Neuronal stem cell (in vitro differentiated cells): ENCODE results near the gene MIS18BP1.

Experiments used
- DNase-seq: peaks from one replicate; pipeline ENCODE4 v3.0.0-alpha.2; 2013; ENCODE audit warnings: low spot score
- H2AFZ ChIP-seq: one replicate; pipeline ENCODE4 v1.6.1; 2013; ENCODE audit warnings: mild to moderate bottlenecking, low read length, inconsistent platforms
- H2AK5ac ChIP-seq: 2 replicates; pipeline ENCODE4 v1.6.1; 2013; ENCODE audit warnings: low read depth, mild to moderate bottlenecking, inconsistent platforms, low read length, moderate library complexity, mixed read lengths
- H2BK120ac ChIP-seq: 2 replicates; pipeline ENCODE4 v1.6.1; 2013; ENCODE audit warnings: low read depth, mild to moderate bottlenecking, inconsistent platforms, low read length, moderate library complexity, mixed read lengths
- H2BK12ac ChIP-seq: one replicate; pipeline ENCODE4 v1.6.1; 2013; ENCODE audit warnings: low read length, inconsistent platforms
- H2BK15ac ChIP-seq: 2 replicates; pipeline ENCODE4 v1.6.1; 2013; ENCODE audit warnings: mild to moderate bottlenecking, low read length, inconsistent platforms, mixed read lengths
- H2BK5ac ChIP-seq: one replicate; pipeline ENCODE4 v1.6.1; 2013; ENCODE audit warnings: inconsistent platforms, mild to moderate bottlenecking, low read length, moderate library complexity
- H3K14ac ChIP-seq: one replicate; pipeline ENCODE4 v1.6.1; 2013; ENCODE audit warnings: low read length, inconsistent platforms
- H3K18ac ChIP-seq: 2 replicates; pipeline ENCODE4 v1.6.1; 2013; ENCODE audit warnings: low read length, inconsistent platforms
- H3K23ac ChIP-seq: 2 replicates; pipeline ENCODE4 v1.6.1; 2013; ENCODE audit warnings: low read depth, mild to moderate bottlenecking, mixed read lengths, low read length, inconsistent platforms; ENCODE audit not compliant: poor library complexity
- H3K27ac ChIP-seq: replicated peaks from 3 replicates; pipeline ENCODE4 v1.5.1; 2013; ENCODE audit warnings: low read length, inconsistent platforms
- H3K27me3 ChIP-seq, 3 experiments: 2 replicates each; pipeline ENCODE4 v1.6.1; 2013; ENCODE audit warnings: low read length in 3 of 3, mild to moderate bottlenecking in 2 of 3, inconsistent platforms in 1 of 3, low read depth in 1 of 3, mixed read lengths in 1 of 3, moderate library complexity in 1 of 3; ENCODE audit not compliant: control insufficient read depth in 3 of 3, insufficient read depth in 3 of 3
- H3K36me3 ChIP-seq, 2 donors: replicated peaks in 1 of 2; 2 replicates each; pipeline ENCODE4 v1.6.1; 2013; ENCODE audit warnings: low read length in 2 of 2; ENCODE audit not compliant: control insufficient read depth in 2 of 2, insufficient read depth in 2 of 2
- H3K4ac ChIP-seq: 2 replicates; pipeline ENCODE4 v1.6.1; 2013; ENCODE audit warnings: inconsistent platforms, mild to moderate bottlenecking, low read length, moderate library complexity
- H3K4me1 ChIP-seq, 2 donors: 1 replicate in 1 of 2; 2 replicates in 1 of 2; pipeline ENCODE4 v1.6.1; 2013; ENCODE audit warnings: low read length in 2 of 2, low read depth in 1 of 2; ENCODE audit not compliant: control insufficient read depth in 2 of 2, insufficient read depth in 1 of 2
- H3K4me2 ChIP-seq: one replicate; pipeline ENCODE4 v1.6.1; 2013; ENCODE audit warnings: mild to moderate bottlenecking, low read length, inconsistent platforms; ENCODE audit not compliant: insufficient read depth, poor library complexity, severe bottlenecking
- H3K4me3 ChIP-seq, 2 donors: 2 replicates each; pipeline ENCODE4 v1.5.1; 2013; ENCODE audit warnings: low read length in 2 of 2, mild to moderate bottlenecking in 2 of 2, inconsistent platforms in 1 of 2, moderate library complexity in 1 of 2
- H3K79me1 ChIP-seq: one replicate; pipeline ENCODE4 v1.6.1; 2013; ENCODE audit warnings: low read depth, mild to moderate bottlenecking, inconsistent platforms, low read length, moderate library complexity
- H3K9ac ChIP-seq: one replicate; pipeline ENCODE4 v1.6.1; 2013; ENCODE audit warnings: mild to moderate bottlenecking, low read depth, low read length, inconsistent platforms; ENCODE audit not compliant: poor library complexity
- H3K9me3 ChIP-seq, 2 donors: replicated peaks in 1 of 2; 2 replicates each; pipeline versions ENCODE3 to v1.6.1; 2013; ENCODE audit warnings: low read length in 2 of 2, mild to moderate bottlenecking in 2 of 2, inconsistent platforms in 1 of 2, low read depth in 1 of 2, mixed read lengths in 1 of 2, moderate library complexity in 1 of 2; ENCODE audit not compliant: control insufficient read depth in 2 of 2, insufficient read depth in 1 of 2
- H4K8ac ChIP-seq: one replicate; pipeline ENCODE4 v1.6.1; 2013; ENCODE audit warnings: low read depth, mild to moderate bottlenecking, inconsistent platforms, low read length, moderate library complexity
- H4K91ac ChIP-seq: one replicate; pipeline ENCODE4 v1.6.1; 2013; ENCODE audit warnings: low read length, low read depth, mild to moderate bottlenecking, inconsistent platforms; ENCODE audit not compliant: poor library complexity
- WGBS, 2 donors: extraction: QIAGEN DNeasy Blood & Tissue Kit; methylation state at CpG; one replicate each; pipeline ENCODE4 v1.1.7; 2013; ENCODE audit warnings: missing lambda C conversion rate in 2 of 2, mixed read lengths in 1 of 2; ENCODE audit not compliant: insufficient read length in 2 of 2, insufficient replicate concordance in 1 of 2; ENCODE audit errors: extremely low coverage in 2 of 2; 5-methylcytosine and 5-hydroxymethylcytosine counted together

Gene MIS18BP1

DNA sequence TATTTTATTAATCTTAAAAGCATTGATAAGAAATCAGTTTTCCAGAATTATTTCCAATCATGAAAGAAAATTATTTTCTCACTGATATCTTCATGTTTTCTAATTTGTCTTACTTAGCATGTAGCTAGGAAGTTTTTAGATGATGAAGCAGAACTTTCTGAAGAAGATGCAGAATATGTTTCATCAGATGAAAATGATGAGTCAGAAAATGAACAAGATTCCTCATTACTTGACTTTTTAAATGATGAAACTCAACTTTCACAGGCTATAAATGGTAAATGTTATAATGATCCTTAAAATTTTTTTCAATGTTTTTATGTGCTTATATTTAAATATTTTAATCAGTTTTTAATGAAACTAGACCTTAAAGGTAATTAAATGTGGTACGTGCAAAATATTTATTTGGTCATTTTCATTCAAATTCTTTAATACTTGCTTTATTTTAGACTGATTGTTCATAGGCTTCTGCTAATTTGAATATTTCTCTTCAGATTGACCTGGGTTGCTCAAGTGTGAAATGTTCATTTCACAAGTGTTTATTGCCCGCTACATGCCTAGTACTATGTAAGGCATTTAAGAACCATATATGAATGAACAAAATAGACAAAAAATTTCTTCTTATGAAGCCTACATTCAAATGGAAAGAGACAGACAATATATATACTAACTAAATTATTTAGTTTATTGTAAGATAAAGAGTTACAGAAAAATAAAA is 67.7 kb downstream of the MIS18BP1 start:
- H3K23ac ChIP-seq = no peak overlapping the region
- H3K4ac ChIP-seq = no peak overlapping the region
- no peak overlapping the region for H3K27ac ChIP-seq
- H2AK5ac ChIP-seq = no peak overlapping the region
- H3K4me3 ChIP-seq = no peak overlapping the region
- no peaks in the 10 kb centered on the region for H3K79me1 ChIP-seq
- H4K8ac ChIP-seq = no peak overlapping the region
- no peak overlapping the region for H4K91ac ChIP-seq
- no peak overlapping the region for H3K14ac ChIP-seq
- peaks cover 3 to 43% of the 10 kb centered on the region in 2 donors for H3K36me3 ChIP-seq
- no CpG with 5 or more reads among the region's 2 CpGs for WGBS, 2 donors
- H2BK15ac ChIP-seq = no peak overlapping the region
- no peaks in the 10 kb centered on the region for H3K27me3 ChIP-seq
- no peaks in the 10 kb centered on the region for H3K4me1 ChIP-seq
- no peak overlapping the region for H2BK12ac ChIP-seq
- no peak overlapping the region for H3K4me2 ChIP-seq
- H3K9ac ChIP-seq = no peak overlapping the region
- H2BK120ac ChIP-seq = no peak overlapping the region
- H2AFZ ChIP-seq = no peak overlapping the region
- H2BK5ac ChIP-seq = no peak overlapping the region
- no peak for DNase-seq
- no peaks in the 10 kb centered on the region for H3K9me3 ChIP-seq
- no peak overlapping the region for H3K18ac ChIP-seq

GRCh38 chr14:45181806-45182205 is 71.2 kb downstream of the MIS18BP1 start:
- Histone ChIP-seq H3K79me1 (no peaks in the 10 kb centered on the region), H3K27me3 (no peaks in the 10 kb centered on the region), H2BK5ac (no peak overlapping the region), H3K36me3 (peaks cover 3 to 19% of the 10 kb centered on the region in 2 donors), H2BK12ac (no peak overlapping the region), H4K8ac (no peak overlapping the region), H2BK15ac (no peak overlapping the region), H3K4me2 (no peak overlapping the region), H3K9me3 (no peaks in the 10 kb centered on the region), H2AFZ (no peak overlapping the region), H3K18ac (no peak overlapping the region), H2BK120ac (no peak overlapping the region), H4K91ac (no peak overlapping the region), H3K27ac (no peak overlapping the region), H3K9ac (no peak overlapping the region), H3K23ac (no peak overlapping the region), H2AK5ac (no peak overlapping the region), H3K4me1 (no peaks in the 10 kb centered on the region), H3K4me3 (no peak overlapping the region), H3K14ac (no peak overlapping the region), H3K4ac (no peak overlapping the region)
- WGBS, 2 donors = no CpG with 5 or more reads among the region's 3 CpGs
- DNase-seq = no peak

- H2AFZ ChIP-seq = no peak overlapping the region
- no peaks in the 10 kb centered on the region for H3K4me1 ChIP-seq
- H3K14ac ChIP-seq = no peak overlapping the region
- H4K91ac ChIP-seq = no peak overlapping the region
- no peak overlapping the region for H3K4me3 ChIP-seq
- no peaks in the 10 kb centered on the region for H3K27me3 ChIP-seq
- no peak overlapping the region for H2BK5ac ChIP-seq
- no peak overlapping the region for H2BK120ac ChIP-seq
- no peak overlapping the region for H2BK15ac ChIP-seq
- no peak overlapping the region for H2AK5ac ChIP-seq
- H4K8ac ChIP-seq = no peak overlapping the region
- no peak overlapping the region for H3K27ac ChIP-seq
- DNase-seq = no peak
- H3K18ac ChIP-seq = no peak overlapping the region
- H3K79me1 ChIP-seq = no peaks in the 10 kb centered on the region
- H2BK12ac ChIP-seq = no peak overlapping the region
- H3K9me3 ChIP-seq = no peaks in the 10 kb centered on the region
- no peak overlapping the region for H3K4ac ChIP-seq
- no CpG with 5 or more reads among the region's 5 CpGs for WGBS, 2 donors
- peaks cover 1 to 15% of the 10 kb centered on the region in 2 donors for H3K36me3 ChIP-seq
- no peak overlapping the region for H3K4me2 ChIP-seq
- no peak overlapping the region for H3K9ac ChIP-seq
- no peak overlapping the region for H3K23ac ChIP-seq
Observed at GRCh38 chr14:45181329-45181728, 71.7 kb downstream of the MIS18BP1 start.

GRCh38 chr14:45177076-45177475 is 75.9 kb downstream of the MIS18BP1 start:
- no peak overlapping the region for H2AK5ac ChIP-seq
- H3K79me1 ChIP-seq = no peaks in the 10 kb centered on the region
- no peak overlapping the region for H3K4me3 ChIP-seq
- H3K18ac ChIP-seq = no peak overlapping the region
- no peak overlapping the region for H3K4me2 ChIP-seq
- H4K8ac ChIP-seq = no peak overlapping the region
- H3K36me3 ChIP-seq = peaks cover 0 to 23% of the 10 kb centered on the region in 2 donors
- DNase-seq = no peak
- no peak overlapping the region for H2BK120ac ChIP-seq
- no peak overlapping the region for H2BK12ac ChIP-seq
- no peak overlapping the region for H3K4ac ChIP-seq
- H3K14ac ChIP-seq = no peak overlapping the region
- H3K27me3 ChIP-seq = no peaks in the 10 kb centered on the region
- H2BK15ac ChIP-seq = no peak overlapping the region
- no peak overlapping the region for H3K9ac ChIP-seq
- H2AFZ ChIP-seq = no peak overlapping the region
- no peaks in the 10 kb centered on the region for H3K4me1 ChIP-seq
- H3K23ac ChIP-seq = no peak overlapping the region
- no peaks in the 10 kb centered on the region for H3K9me3 ChIP-seq
- no peak overlapping the region for H2BK5ac ChIP-seq
- no peak overlapping the region for H3K27ac ChIP-seq
- no peak overlapping the region for H4K91ac ChIP-seq
- WGBS, 2 donors = no CpG with 5 or more reads among the region's 5 CpGs
